PC-3 (cell line): ENCODE results near the gene HOXC9. TPM values are rescaled to one million over a fixed set of nuclear protein-coding genes. Genes with fewer than 3 reads are reported as not detected.

ENCODE experiments used
- ATAC-seq: fragments of 200-7000 bp; cut with Tn5 transposase; 2 replicates; pipeline ENCODE4 v1.9.1; 2020; ENCODE audit warnings: mild to moderate bottlenecking, moderate library complexity
- BruUV-seq: library from RNA; stranded (reverse); fragments of 400-500 nt; replicated peaks from 2 replicates; lab custom pipeline; 2021; lab: Mats Ljungman, UMichigan
- CTCF ChIA-PET: fragments of 300-600 bp; sonication (Branson Sonifier 250); formaldehyde crosslinking; loops from one replicate; lab custom pipeline; 2022; ENCODE audit warnings: antibody characterized with exemption; lab: Charles Lee
- POLR2A ChIA-PET: fragments of 300-600 bp; sonication (Branson Sonifier 250); formaldehyde crosslinking; loops from one replicate; lab custom pipeline; 2022; ENCODE audit warnings: antibody characterized with exemption; ENCODE audit not compliant: unreplicated experiment; lab: Charles Lee
- DNase-seq: peaks from one replicate; pipeline ENCODE4 v3.0.0-alpha.2; 2015
- H2AFZ ChIP-seq: fragments of 300-600 bp; sonication (generic); 2 replicates; pipeline ENCODE4 v1.6.0; 2016; ENCODE audit warnings: antibody characterized with exemption, low read length
- H3F3A ChIP-seq: fragments of 300-600 bp; sonication (generic); one replicate; pipeline ENCODE4 v1.6.0; 2017; ENCODE audit warnings: antibody characterized with exemption, low read length, control low read depth, mild to moderate bottlenecking; ENCODE audit not compliant: unreplicated experiment
- H3K27ac ChIP-seq: fragments of 300-600 bp; sonication (generic); 2 replicates; pipeline ENCODE4 v1.5.1; 2016; ENCODE audit warnings: mild to moderate bottlenecking, low read length
- H3K27me3 ChIP-seq: fragments of 300-600 bp; sonication (generic); 2 replicates; pipeline ENCODE4 v1.6.1; 2016; ENCODE audit warnings: low read length, mixed read lengths
- H3K36me3 ChIP-seq: fragments of 300-600 bp; sonication (generic); 2 replicates; pipeline ENCODE4 v1.6.1; 2016; ENCODE audit warnings: low read depth, mixed run types, low read length, mixed read lengths
- H3K4me1 ChIP-seq: fragments of 300-600 bp; sonication (generic); 2 replicates; pipeline ENCODE4 v1.5.1; 2016; ENCODE audit warnings: low read length; ENCODE audit not compliant: insufficient read depth
- H3K4me2 ChIP-seq: fragments of 300-600 bp; sonication (generic); 2 replicates; pipeline ENCODE4 v1.6.0; 2016; ENCODE audit warnings: low read length
- H3K4me3 ChIP-seq: fragments of 300-600 bp; sonication (generic); 2 replicates; pipeline ENCODE4 v1.5.1; 2016; ENCODE audit warnings: mild to moderate bottlenecking, low read length, mixed read lengths
- H3K79me2 ChIP-seq: fragments of 300-600 bp; sonication (generic); 2 replicates; pipeline ENCODE4 v1.6.1; 2017; ENCODE audit warnings: low read length, mixed read lengths
- H3K9ac ChIP-seq: fragments of 300-600 bp; sonication (generic); 2 replicates; pipeline ENCODE4 v1.6.0; 2016; ENCODE audit warnings: mild to moderate bottlenecking, low read length
- H3K9me2 ChIP-seq: fragments of 300-600 bp; sonication (generic); replicated peaks from 2 replicates; pipeline ENCODE4 v1.6.1; 2016; ENCODE audit warnings: mixed run types, low read length, mixed read lengths
- H3K9me3 ChIP-seq: fragments of 300-600 bp; sonication (generic); 2 replicates; pipeline ENCODE4 v1.6.1; 2016; ENCODE audit warnings: low read length, mixed read lengths
- H4K20me1 ChIP-seq: fragments of 300-600 bp; sonication (generic); 2 replicates; pipeline ENCODE4 v1.6.1; 2016; ENCODE audit warnings: low read length, mixed read lengths
- CTCF ChIP-seq: fragments of 300-600 bp; sonication (generic); conservative IDR thresholded peaks from 2 replicates; pipeline ENCODE4 v1.5.1; 2017; ENCODE audit warnings: antibody characterized with exemption, low read depth, mild to moderate bottlenecking, low read length
- EZH2 ChIP-seq: fragments of 300-600 bp; sonication (generic); IDR thresholded peaks from one replicate; pipeline ENCODE4 v1.6.1; 2017; ENCODE audit warnings: antibody characterized with exemption, mild to moderate bottlenecking, low read length; ENCODE audit not compliant: unreplicated experiment
- EZH2phosphoT487 ChIP-seq: fragments of 300-600 bp; sonication (generic); IDR thresholded peaks from 2 replicates; pipeline ENCODE4 v1.6.1; 2018; ENCODE audit warnings: mild to moderate bottlenecking, antibody characterized with exemption, low read length, borderline replicate concordance
- intact Hi-C: fragments of 100-400 bp; cut with micrococcal nuclease; formaldehyde crosslinking; loops from 2 replicates; pipeline ENCODE4 v1.9.0; 2023
- total RNA-seq: library from RNA; depleted of rRNA; stranded (reverse); fragments of >200 nt; gene quantifications from 2 replicates; pipeline ENCODE4 v1.2.3, GENCODE V29; 2014

HOXC9 gene
- total RNA-seq, 1 experiment from 2014 or later = 1.5 TPM

DNA sequence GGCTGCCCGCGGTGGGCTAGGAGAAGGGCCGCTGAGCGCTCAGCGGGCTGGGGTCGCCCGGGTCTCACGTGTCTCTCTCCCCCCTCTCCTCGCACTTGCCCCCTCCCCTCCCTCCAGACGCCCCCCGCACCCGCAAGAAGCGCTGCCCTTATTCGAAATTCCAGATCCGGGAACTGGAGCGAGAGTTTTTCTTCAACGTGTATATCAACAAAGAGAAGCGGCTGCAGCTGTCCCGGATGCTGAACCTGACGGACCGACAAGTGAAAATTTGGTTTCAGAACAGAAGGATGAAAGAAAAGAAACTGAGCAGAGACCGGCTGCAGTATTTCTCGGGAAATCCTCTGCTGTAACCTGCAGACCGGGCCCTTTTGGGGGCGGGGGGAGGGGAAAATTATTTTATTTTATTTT lies 24.9 kb upstream of the HOXC9 start:
- H3K79me2 ChIP-seq = no peaks in the 10 kb centered on the region
- no peaks in the 10 kb centered on the region for H3K27me3 ChIP-seq
- H3K4me2 ChIP-seq = peak overlapping the region; percentile 95
- ChIA-PET POLR2A (no interaction called here), CTCF (no interaction called here)
- H2AFZ ChIP-seq = peak overlapping the region; percentile 89
- peaks cover 35% of the 10 kb centered on the region for H3K4me1 ChIP-seq
- H3K9me3 ChIP-seq = no peaks in the 10 kb centered on the region
- no peaks in the 10 kb centered on the region for H4K20me1 ChIP-seq
- no peaks in the 10 kb centered on the region for H3K36me3 ChIP-seq
- no peaks in the 10 kb centered on the region for H3K9me2 ChIP-seq
- H3K4me3 ChIP-seq = peak overlapping the region; percentile 75
- TF ChIP-seq EZH2 (no peak), EZH2phosphoT487 (no peak), CTCF (no peak)
- no peak for DNase-seq
- H3K9ac ChIP-seq = peak overlapping the region; percentile 77
- ATAC-seq = no peak
- BruUV-seq = no TSS peak
- H3F3A ChIP-seq = no peaks in the 10 kb centered on the region
- H3K27ac ChIP-seq = no peak overlapping the region
- intact Hi-C loops = no loop called here

DNA sequence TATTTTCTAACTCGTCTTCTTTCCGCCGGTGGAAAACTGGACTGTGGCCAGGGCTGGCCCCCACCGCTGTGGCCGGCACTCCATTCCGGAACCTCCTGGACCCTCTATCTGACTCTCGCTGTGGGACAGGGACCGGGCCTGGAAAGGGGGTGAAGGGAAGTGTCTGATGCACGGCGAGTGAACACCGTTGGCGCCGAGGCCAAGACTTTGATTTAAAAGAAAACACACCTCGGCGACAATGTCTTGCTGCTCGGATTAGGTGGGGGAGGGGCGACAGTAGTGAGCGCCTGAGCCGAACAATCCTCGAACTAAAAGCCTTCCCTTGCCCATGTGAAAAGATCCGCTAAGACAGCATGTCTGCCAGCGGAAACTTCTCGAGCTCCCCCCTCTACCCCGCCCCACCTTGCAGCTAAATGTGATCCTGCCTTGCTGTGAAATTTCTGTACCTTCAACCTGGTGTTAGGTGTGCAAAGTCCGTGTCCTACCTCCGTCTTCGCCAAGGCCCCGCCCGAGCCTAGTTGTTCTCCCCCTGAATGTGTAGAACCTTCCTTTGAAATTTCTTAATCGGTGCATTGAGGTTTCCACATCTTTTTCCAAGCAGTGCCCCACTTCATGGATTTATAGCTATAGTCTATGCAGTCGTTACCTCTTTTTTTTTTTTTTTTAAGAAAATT lies 24.3 kb upstream of the HOXC9 start:
- BruUV-seq = no TSS peak
- ATAC-seq (no peak), DNase-seq (no peak)
- Histone ChIP-seq H3K9me3 (no peaks in the 10 kb centered on the region), H3K27me3 (no peaks in the 10 kb centered on the region), H3K79me2 (no peaks in the 10 kb centered on the region), H2AFZ (no peak overlapping the region), H3K36me3 (no peaks in the 10 kb centered on the region), H3K9me2 (no peaks in the 10 kb centered on the region), H3F3A (no peaks in the 10 kb centered on the region), H3K4me3 (no peak overlapping the region), H3K9ac (no peak overlapping the region), H3K27ac (no peak overlapping the region), H4K20me1 (no peaks in the 10 kb centered on the region), H3K4me1 (peaks cover 35% of the 10 kb centered on the region), H3K4me2 (no peak overlapping the region)
- TF ChIP-seq CTCF (no peak), EZH2phosphoT487 (no peak), EZH2 (no peak)
- POLR2A ChIA-PET = no interaction called here
- CTCF ChIA-PET = no interaction called here
- intact Hi-C loops = no loop called here

DNA sequence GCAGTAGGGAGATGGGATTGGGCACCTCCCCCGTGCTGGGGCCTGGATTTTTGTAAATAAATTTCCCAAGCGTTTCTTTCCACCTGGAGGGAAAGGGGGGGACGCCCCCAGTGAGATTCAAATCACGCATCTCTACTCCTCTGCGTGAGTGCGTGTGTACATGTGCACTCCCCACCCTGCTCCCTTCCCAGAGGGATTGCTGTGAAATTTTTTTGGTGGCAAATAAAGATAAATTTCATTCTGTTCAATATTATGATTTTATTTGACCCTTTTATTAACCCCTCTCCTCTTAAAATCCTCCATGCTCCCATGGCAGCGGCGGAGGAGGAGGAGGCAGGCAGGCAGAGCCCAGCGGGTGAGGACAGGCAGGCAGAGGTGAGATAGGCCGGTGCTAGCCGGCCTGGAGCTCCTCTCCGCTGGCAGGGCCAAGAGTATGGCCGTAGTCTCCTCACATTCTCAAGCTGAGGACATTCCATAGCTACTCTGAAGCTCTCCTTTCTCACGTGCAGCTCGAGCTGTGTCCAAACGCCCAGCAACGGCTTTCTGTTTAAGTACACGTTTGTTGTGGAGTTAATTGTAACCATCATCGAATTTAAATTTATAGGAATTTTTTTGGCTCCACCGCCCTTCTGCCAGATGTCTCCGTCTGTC lies 23.7 kb upstream of the HOXC9 start:
- no peaks in the 10 kb centered on the region for H3K9me2 ChIP-seq
- no peak overlapping the region for H3K4me2 ChIP-seq
- no peak for DNase-seq
- H3K9ac ChIP-seq = no peak overlapping the region
- POLR2A ChIA-PET = no interaction called here
- H3K27me3 ChIP-seq = no peaks in the 10 kb centered on the region
- intact Hi-C loops = no loop called here
- H3K9me3 ChIP-seq = no peaks in the 10 kb centered on the region
- no TSS peak for BruUV-seq
- no peaks in the 10 kb centered on the region for H3K79me2 ChIP-seq
- H3K4me3 ChIP-seq = no peak overlapping the region
- no peak overlapping the region for H2AFZ ChIP-seq
- CTCF ChIA-PET = interaction anchor here (0.7 kb wide), 1 partner anchor 12 kb away, joined by 5 read pairs; no protein-coding TSS in a partner anchor
- no peaks in the 10 kb centered on the region for H4K20me1 ChIP-seq
- TF ChIP-seq CTCF (no peak), EZH2 (no peak), EZH2phosphoT487 (no peak)
- H3K27ac ChIP-seq = no peak overlapping the region
- H3K4me1 ChIP-seq = peaks cover 35% of the 10 kb centered on the region
- ATAC-seq = no peak
- no peaks in the 10 kb centered on the region for H3F3A ChIP-seq
- H3K36me3 ChIP-seq = no peaks in the 10 kb centered on the region
